Measurements from ENCODE around the gene SERPING1.

Gene SERPING1

DNA sequence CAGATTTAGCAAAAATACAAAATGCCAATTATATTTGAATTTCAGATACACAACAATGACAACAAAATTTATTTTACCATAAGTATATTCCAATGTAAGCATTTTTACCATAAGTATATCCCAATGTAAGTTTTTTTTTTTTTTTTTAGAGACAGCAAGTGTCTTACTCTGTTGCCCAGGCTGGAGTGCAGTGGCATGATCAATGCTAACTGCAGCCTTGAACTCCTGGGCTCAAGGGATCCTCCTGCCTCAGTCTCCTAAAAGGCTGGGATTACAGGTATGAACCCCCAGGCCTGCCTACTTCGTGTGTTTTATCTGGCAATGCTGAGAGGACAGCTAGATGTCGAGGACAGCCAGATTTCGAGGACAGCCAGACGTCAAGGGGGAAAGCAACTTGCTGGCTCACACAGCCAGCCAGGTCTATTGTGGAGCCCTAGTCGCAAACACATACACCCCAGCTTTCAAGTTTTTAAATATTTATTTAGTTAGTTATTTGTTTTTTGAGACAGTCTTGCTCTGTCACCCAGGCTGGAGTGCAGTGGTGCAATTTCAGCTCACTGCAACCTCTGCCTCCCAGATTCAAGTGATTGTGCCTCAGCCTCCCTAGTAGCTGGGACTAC is 1.1 kb upstream of the SERPING1 start:
- TF ChIP-seq, protein P1, sequence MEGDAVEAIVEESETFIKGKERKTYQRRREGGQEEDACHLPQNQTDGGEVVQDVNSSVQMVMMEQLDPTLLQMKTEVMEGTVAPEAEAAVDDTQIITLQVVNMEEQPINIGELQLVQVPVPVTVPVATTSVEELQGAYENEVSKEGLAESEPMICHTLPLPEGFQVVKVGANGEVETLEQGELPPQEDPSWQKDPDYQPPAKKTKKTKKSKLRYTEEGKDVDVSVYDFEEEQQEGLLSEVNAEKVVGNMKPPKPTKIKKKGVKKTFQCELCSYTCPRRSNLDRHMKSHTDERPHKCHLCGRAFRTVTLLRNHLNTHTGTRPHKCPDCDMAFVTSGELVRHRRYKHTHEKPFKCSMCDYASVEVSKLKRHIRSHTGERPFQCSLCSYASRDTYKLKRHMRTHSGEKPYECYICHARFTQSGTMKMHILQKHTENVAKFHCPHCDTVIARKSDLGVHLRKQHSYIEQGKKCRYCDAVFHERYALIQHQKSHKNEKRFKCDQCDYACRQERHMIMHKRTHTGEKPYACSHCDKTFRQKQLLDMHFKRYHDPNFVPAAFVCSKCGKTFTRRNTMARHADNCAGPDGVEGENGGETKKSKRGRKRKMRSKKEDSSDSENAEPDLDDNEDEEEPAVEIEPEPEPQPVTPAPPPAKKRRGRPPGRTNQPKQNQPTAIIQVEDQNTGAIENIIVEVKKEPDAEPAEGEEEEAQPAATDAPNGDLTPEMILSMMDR (IDR thresholded peaks at IDR 0.05; ENCODE audit: control insufficient read depth, extremely low read depth, insufficient read depth), result no peak
- H3K4me3 ChIP-seq (ENCODE audit: low read depth, low read length), result no peak overlapping the region
- no peak for DNase-seq (ENCODE audit: low read depth)

DNA sequence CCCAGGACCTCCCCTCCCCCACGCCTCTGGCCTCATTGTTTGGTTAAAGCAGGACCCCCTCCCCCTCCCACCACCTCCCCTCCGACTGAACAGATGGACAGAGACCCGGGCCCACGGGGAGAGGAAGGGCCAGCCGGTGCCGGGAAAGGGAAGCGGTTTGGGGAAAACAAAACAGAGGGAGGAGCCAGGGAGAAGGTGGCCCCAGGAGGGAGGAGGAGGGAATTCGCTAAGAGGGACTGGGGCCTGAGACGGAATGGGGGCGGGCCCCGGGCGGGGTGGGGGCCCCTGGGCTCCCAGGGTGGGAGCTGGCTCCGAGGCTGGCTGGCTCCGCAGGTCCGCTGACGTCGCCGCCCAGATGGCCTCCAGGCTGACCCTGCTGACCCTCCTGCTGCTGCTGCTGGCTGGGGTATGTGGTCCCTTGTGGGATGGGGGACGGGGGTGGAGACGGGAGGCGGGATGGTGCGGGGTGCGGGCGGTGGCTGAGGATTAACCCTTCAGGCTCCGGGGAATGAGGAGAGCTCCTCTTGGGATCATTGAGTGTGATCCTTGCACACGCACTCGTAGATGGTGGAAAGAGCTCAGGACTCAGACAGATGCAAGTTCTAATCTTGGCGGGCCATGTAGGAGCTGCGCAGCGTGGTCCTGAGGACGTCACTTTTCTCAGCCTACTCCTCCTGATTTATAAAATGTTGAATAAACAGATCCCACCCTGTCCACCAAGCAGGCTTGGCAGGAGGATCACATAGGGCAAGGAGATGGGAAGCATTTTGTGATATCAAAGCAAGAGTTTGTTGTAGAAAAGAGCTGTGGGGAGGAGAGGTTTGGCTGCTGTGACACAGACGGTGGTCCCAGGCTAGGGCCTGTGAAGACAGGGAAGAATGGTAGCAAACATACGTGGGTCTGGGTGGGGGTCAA is 688 bp downstream of the SERPING1 start:
- no peak overlapping the region for H3K4me3 ChIP-seq (ENCODE audit: low read depth, low read length)
- no peak for DNase-seq (ENCODE audit: low read depth)
- TF ChIP-seq, protein P1 (IDR thresholded peaks at IDR 0.05; ENCODE audit: control insufficient read depth, extremely low read depth, insufficient read depth), result no peak

DNA sequence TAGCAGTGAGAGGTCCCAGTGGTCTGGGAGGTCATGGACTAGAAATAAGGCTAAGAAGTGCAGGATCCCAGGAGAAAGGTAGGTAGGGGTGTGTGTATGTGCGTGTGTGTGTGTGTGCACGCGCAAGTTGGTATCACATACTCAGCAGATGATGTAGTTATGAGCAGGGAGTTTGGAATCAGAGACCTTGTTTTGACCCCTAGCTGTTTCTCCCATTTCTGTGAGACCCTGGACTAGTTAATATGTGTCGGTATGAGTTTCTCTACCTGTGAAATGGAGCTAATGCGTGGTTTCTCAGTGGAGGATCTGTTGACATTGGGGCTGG is 1.3 kb downstream of the SERPING1 start:
- TF ChIP-seq, protein P1 (IDR thresholded peaks at IDR 0.05; ENCODE audit: control insufficient read depth, extremely low read depth, insufficient read depth), result no peak
- H3K4me3 ChIP-seq (ENCODE audit: low read depth, low read length), result no peak overlapping the region
- DNase-seq (ENCODE audit: low read depth), result no peak

DNA sequence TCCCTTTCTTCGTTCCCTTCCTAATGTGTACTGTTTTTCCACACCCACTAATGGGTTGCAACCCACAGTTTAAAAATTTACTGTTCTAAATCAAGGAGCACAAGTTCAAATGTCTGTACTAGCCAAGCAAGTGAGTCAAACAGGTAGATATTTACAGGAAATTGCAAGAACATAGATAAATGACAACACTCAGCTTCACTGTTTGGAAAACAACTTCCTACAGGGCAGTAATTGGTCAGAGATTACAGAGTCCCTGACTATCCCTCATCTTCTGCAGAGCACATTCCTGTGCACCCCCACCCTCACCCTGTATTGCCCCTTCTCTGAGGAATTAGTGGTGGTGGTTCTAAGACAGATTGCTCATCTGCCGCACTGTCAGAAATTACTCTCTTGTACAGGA is 1.9 kb downstream of the SERPING1 start:
- no peak for DNase-seq (ENCODE audit: low read depth)
- TF ChIP-seq, protein P1 (IDR thresholded peaks at IDR 0.05; ENCODE audit: control insufficient read depth, extremely low read depth, insufficient read depth), result no peak
- no peak overlapping the region for H3K4me3 ChIP-seq (ENCODE audit: low read depth, low read length)

DNA sequence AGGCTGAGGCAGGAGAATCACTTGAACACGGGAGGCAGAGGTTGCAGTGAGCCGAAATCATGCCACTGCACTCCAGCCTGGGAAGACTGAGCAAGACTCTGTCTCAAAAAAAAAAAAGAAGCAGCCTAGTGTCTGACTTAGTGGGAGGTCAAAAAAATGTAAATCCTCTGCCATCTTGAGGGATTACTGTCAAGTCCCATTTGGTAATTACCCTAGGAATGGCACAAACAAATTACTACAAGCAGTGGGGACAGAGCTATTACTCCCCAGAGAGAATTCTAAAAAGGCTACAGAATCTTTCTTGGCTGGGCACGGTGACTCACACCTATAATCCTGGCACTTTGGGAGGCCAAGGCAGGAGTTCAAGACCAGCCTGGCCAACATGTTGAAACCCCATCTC is 3.8 kb downstream of the SERPING1 start:
- DNase-seq (ENCODE audit: low read depth), result no peak
- H3K4me3 ChIP-seq (ENCODE audit: low read depth, low read length), result no peak overlapping the region
- TF ChIP-seq, protein P1 (IDR thresholded peaks at IDR 0.05; ENCODE audit: control insufficient read depth, extremely low read depth, insufficient read depth), result no peak

DNA sequence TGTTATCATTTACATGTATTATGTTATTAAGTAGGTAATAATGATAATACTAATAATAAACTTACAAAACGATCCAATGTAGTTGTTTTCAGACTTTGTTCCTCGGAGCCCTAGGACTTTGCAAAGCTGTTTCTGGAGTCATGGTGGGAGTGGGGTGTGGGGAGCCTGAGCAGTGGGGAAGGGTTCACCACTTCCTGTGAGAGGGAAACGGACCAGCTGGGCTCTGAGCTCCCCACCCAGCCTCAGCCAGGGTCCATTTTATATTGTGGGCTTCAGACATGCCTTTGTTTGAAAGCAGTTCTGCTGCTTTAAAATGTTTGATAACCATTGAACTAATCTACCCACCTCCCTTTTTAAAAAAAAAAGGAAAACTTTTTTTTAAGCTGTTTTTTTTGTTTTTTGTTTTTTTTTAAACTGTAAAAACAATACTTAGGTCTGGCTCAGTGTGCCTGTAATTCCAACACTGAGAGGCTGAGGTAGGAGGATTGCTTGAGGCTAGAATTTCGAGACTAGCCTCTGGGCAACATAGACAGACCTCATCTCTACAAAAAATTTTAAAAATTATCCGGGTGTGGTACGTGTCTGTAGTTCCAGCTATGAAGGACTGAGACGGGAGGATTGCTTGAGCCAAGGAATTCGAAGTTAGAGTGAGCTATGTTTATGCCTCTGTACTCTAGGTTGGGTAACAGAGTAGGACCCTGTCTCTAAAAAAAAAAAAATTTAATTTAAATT is 7.0 kb downstream of the SERPING1 start:
- TF ChIP-seq, protein P1 (IDR thresholded peaks at IDR 0.05; ENCODE audit: control insufficient read depth, extremely low read depth, insufficient read depth), result no peak
- no peak overlapping the region for H3K4me3 ChIP-seq (ENCODE audit: low read depth, low read length)
- DNase-seq (ENCODE audit: low read depth), result no peak

All from LNCaP clone FGC (cell line).